Measurements from ENCODE around the gene SDK2.

Gene SDK2

GRCh38 chr17:73634629-73635028, 9.6 kb downstream of the SDK2 start:
- no peak for DNase-seq (ENCODE audit: low read depth)
- TF ChIP-seq CTCF (conservative IDR thresholded peaks at IDR 0.05; ENCODE audit: low read length) = no peak
- no peak overlapping the region for H3K4me3 ChIP-seq (ENCODE audit: low read length)

GRCh38 chr17:73633736-73634135, 10.5 kb downstream of the SDK2 start:
- no peak for TF ChIP-seq CTCF (conservative IDR thresholded peaks at IDR 0.05; ENCODE audit: low read length)
- no peak overlapping the region for H3K4me3 ChIP-seq (ENCODE audit: low read length)
- no peak for DNase-seq (ENCODE audit: low read depth)

- H3K4me3 ChIP-seq (ENCODE audit: low read length) = no peak overlapping the region
- TF ChIP-seq CTCF (conservative IDR thresholded peaks at IDR 0.05; ENCODE audit: low read length) = no peak
- no peak for DNase-seq (ENCODE audit: low read depth)
Observed at GRCh38 chr17:73632513-73632912, 11.7 kb downstream of the SDK2 start.

GRCh38 chr17:73630965-73631595, 13.2 kb downstream of the SDK2 start:
- no peak overlapping the region for H3K4me3 ChIP-seq (ENCODE audit: low read length)
- TF ChIP-seq CTCF (conservative IDR thresholded peaks at IDR 0.05; ENCODE audit: low read length) = no peak
- DNase-seq (ENCODE audit: low read depth) = no peak

- H3K4me3 ChIP-seq (ENCODE audit: low read length) = no peak overlapping the region
- TF ChIP-seq CTCF (conservative IDR thresholded peaks at IDR 0.05; ENCODE audit: low read length) = no peak
- DNase-seq (ENCODE audit: low read depth) = no peak
Observed at GRCh38 chr17:73630531-73630930, 13.7 kb downstream of the SDK2 start.

GRCh38 chr17:73628642-73629552, 15.3 kb downstream of the SDK2 start:
- H3K4me3 ChIP-seq (ENCODE audit: low read length) = no peak overlapping the region
- no peak for DNase-seq (ENCODE audit: low read depth)
- TF ChIP-seq CTCF (conservative IDR thresholded peaks at IDR 0.05; ENCODE audit: low read length) = no peak
